OCI-LY7 (cell line): Measurements from ENCODE around the gene PKD1L1. TPM values are rescaled to one million over a fixed set of nuclear protein-coding genes. Genes with fewer than 3 reads are reported as not detected.

Source experiments
- BruUV-seq: library from RNA; stranded (reverse); fragments of 400-500 nt; replicated peaks from 2 replicates; lab custom pipeline; 2021; lab: Mats Ljungman, UMichigan
- CTCF ChIA-PET: fragments of 300-600 bp; sonication (Branson Sonifier 250); formaldehyde crosslinking; loops from one replicate; lab custom pipeline; 2022; ENCODE audit warnings: antibody characterized with exemption; ENCODE audit not compliant: unreplicated experiment; lab: Charles Lee
- POLR2A ChIA-PET: fragments of 300-600 bp; sonication (Branson Sonifier 250); formaldehyde crosslinking; loops from one replicate; lab custom pipeline; 2022; ENCODE audit warnings: antibody characterized with exemption; lab: Charles Lee
- DNase-seq: peaks from one replicate; pipeline ENCODE4 v3.0.0-alpha.2; 2015; ENCODE audit warnings: low spot score
- H2AFZ ChIP-seq: fragments of 200-600 bp; sonication (generic), shearing (Covaris generic); 2 replicates; pipeline ENCODE4 v1.6.1; 2014; ENCODE audit warnings: mild to moderate bottlenecking, antibody characterized with exemption, low read length, moderate library complexity
- H3K27ac ChIP-seq: fragments of 200-600 bp; sonication (generic); 2 replicates; pipeline ENCODE4 v1.5.1; 2014; ENCODE audit warnings: mixed run types, low read depth, mild to moderate bottlenecking, moderate library complexity, low read length, inconsistent platforms; ENCODE audit not compliant: poor library complexity, severe bottlenecking
- H3K36me3 ChIP-seq: fragments of 200-600 bp; sonication (generic); 2 replicates; pipeline ENCODE4 v1.6.1; 2014; ENCODE audit warnings: mild to moderate bottlenecking, antibody characterized with exemption, low read length, moderate library complexity, mixed read lengths; ENCODE audit not compliant: insufficient read depth
- H3K4me1 ChIP-seq: fragments of 200-600 bp; sonication (generic); 2 replicates; pipeline ENCODE4 v1.5.1; 2014; ENCODE audit warnings: mild to moderate bottlenecking, low read length; ENCODE audit not compliant: insufficient read depth, poor library complexity, severe bottlenecking
- H3K4me2 ChIP-seq: fragments of 200-600 bp; sonication (generic); 2 replicates; pipeline ENCODE4 v1.6.1; 2014; ENCODE audit warnings: mild to moderate bottlenecking, low read length
- H3K4me3 ChIP-seq: fragments of 200-600 bp; sonication (generic); 2 replicates; pipeline ENCODE4 v1.5.1; 2014; ENCODE audit warnings: mild to moderate bottlenecking, low read depth, low read length; ENCODE audit not compliant: poor library complexity, severe bottlenecking
- H3K79me2 ChIP-seq: fragments of 200-600 bp; sonication (generic); 2 replicates; pipeline ENCODE4 v1.6.1; 2016; ENCODE audit warnings: low read depth, mild to moderate bottlenecking, low read length, moderate library complexity, mixed read lengths; ENCODE audit not compliant: insufficient read depth
- H3K9me2 ChIP-seq: fragments of 200-600 bp; sonication (generic); 2 replicates; pipeline ENCODE4 v1.6.1; 2016; ENCODE audit warnings: mild to moderate bottlenecking, low read length, mixed read lengths; ENCODE audit not compliant: insufficient read depth
- H3K9me3 ChIP-seq: fragments of 200-600 bp; sonication (generic); 2 replicates; pipeline ENCODE4 v1.6.1; 2014; ENCODE audit warnings: mild to moderate bottlenecking, mixed run types, low read length, mixed read lengths
- H4K20me1 ChIP-seq: fragments of 200-600 bp; sonication (generic); 2 replicates; pipeline ENCODE4 v1.6.1; 2014; ENCODE audit warnings: mild to moderate bottlenecking, antibody characterized with exemption, low read length, moderate library complexity, mixed read lengths; ENCODE audit not compliant: insufficient read depth
- CTCF ChIP-seq: fragments of 200-600 bp; sonication (generic); conservative IDR thresholded peaks from 2 replicates; pipeline ENCODE4 v1.5.1; 2014; ENCODE audit warnings: mild to moderate bottlenecking, antibody characterized with exemption, low read length, moderate library complexity, mixed read lengths
- EZH2phosphoT487 ChIP-seq: fragments of 200-600 bp; sonication (generic); IDR thresholded peaks from 2 replicates; pipeline ENCODE4 v1.6.1; 2018; ENCODE audit warnings: low read depth, borderline replicate concordance, mild to moderate bottlenecking, mixed run types, antibody characterized with exemption, low read length, moderate library complexity, mixed read lengths
- intact Hi-C: fragments of 100-400 bp; cut with micrococcal nuclease; formaldehyde crosslinking; loops from one replicate; pipeline ENCODE4 v1.10.0; 2022; ENCODE audit not compliant: unreplicated experiment
- total RNA-seq, 2 experiments: library from RNA; depleted of rRNA in 1 of 2; stranded (reverse); fragments of >200 nt in 1 of 2; shearing (Covaris generic) in 1 of 2; gene quantifications; 2 replicates each; pipeline ENCODE4 v1.2.3, GENCODE V29; 2014 to 2022

PKD1L1 gene
- total RNA-seq, 2 experiments from 2014 or later: 0.19 to 0.63 TPM

- Histone ChIP-seq H3K9me3 (no peaks in the 10 kb centered on the region), H3K79me2 (no peaks in the 10 kb centered on the region), H2AFZ (no peak overlapping the region), H3K27ac (no peak overlapping the region), H3K4me1 (no peaks in the 10 kb centered on the region), H3K4me2 (no peak overlapping the region), H4K20me1 (no peaks in the 10 kb centered on the region), H3K4me3 (no peak overlapping the region), H3K36me3 (no peaks in the 10 kb centered on the region), H3K9me2 (no peaks in the 10 kb centered on the region)
- ChIA-PET POLR2A (no interaction called here), CTCF (no interaction called here)
- no TSS peak for BruUV-seq
- no peak for DNase-seq
- intact Hi-C loops: no loop called here
- TF ChIP-seq EZH2phosphoT487 (no peak), CTCF (no peak)
These were observed 69.6 kb downstream of the PKD1L1 start for GRCh38 chr7:47878662-47879061.

GRCh38 chr7:47877336-47877735 is 70.9 kb downstream of the PKD1L1 start:
- no peak for DNase-seq
- intact Hi-C loops: no loop called here
- no peaks in the 10 kb centered on the region for H3K9me3 ChIP-seq
- TF ChIP-seq EZH2phosphoT487 (no peak), CTCF (no peak)
- no peaks in the 10 kb centered on the region for H3K36me3 ChIP-seq
- H3K4me1 ChIP-seq: no peaks in the 10 kb centered on the region
- POLR2A ChIA-PET: no interaction called here
- H3K9me2 ChIP-seq: no peaks in the 10 kb centered on the region
- H2AFZ ChIP-seq: no peak overlapping the region
- H3K4me2 ChIP-seq: no peak overlapping the region
- no peaks in the 10 kb centered on the region for H4K20me1 ChIP-seq
- CTCF ChIA-PET: no interaction called here
- H3K79me2 ChIP-seq: no peaks in the 10 kb centered on the region
- no TSS peak for BruUV-seq
- H3K4me3 ChIP-seq: no peak overlapping the region
- no peak overlapping the region for H3K27ac ChIP-seq

GRCh38 chr7:47875998-47876744 is 72.1 kb downstream of the PKD1L1 start:
- no peaks in the 10 kb centered on the region for H3K36me3 ChIP-seq
- H3K4me3 ChIP-seq: no peak overlapping the region
- no peak overlapping the region for H2AFZ ChIP-seq
- no peak for TF ChIP-seq EZH2phosphoT487
- no peak for TF ChIP-seq CTCF
- intact Hi-C loops: no loop called here
- POLR2A ChIA-PET: no interaction called here
- H3K9me3 ChIP-seq: no peaks in the 10 kb centered on the region
- H4K20me1 ChIP-seq: no peaks in the 10 kb centered on the region
- no peak overlapping the region for H3K4me2 ChIP-seq
- no peaks in the 10 kb centered on the region for H3K79me2 ChIP-seq
- no TSS peak for BruUV-seq
- H3K27ac ChIP-seq: no peak overlapping the region
- H3K9me2 ChIP-seq: no peaks in the 10 kb centered on the region
- CTCF ChIA-PET: no interaction called here
- DNase-seq: no peak
- H3K4me1 ChIP-seq: no peaks in the 10 kb centered on the region
